Activated CD4-positive, alpha-beta T cell treated with anti-CD3 and anti-CD28 coated beads, Interleukin-2, amount 50 U/mL, for 4 hours (primary cell): ENCODE results near the gene WASF2.
"Not testable (repeated sequence)": the region's sequence is repeated elsewhere in the genome, so short reads cannot be mapped to it uniquely, and the experiment has no call there.

ENCODE experiments used
- DNase-seq, 2 experiments: peaks; one replicate each; pipeline ENCODE4 v3.0.0-alpha.2; 2020

WASF2 gene

GRCh38 chr1:27489973-27490741 is at the start of gene WASF2:
WASF2 (minus strand) TSS chr1:27490167; CDS start chr1:27428890, 61,277 bp downstream.
- DNase-seq, result peak; percentile 96

GRCh38 chr1:27538793-27539192 is 48.8 kb upstream of the WASF2 start:
- DNase-seq, result no peak

- not testable (repeated sequence) for DNase-seq
Measured at GRCh38 chr1:27538305-27538676, 48.3 kb upstream of the WASF2 start.

GRCh38 chr1:27536767-27537166 is 46.8 kb upstream of the WASF2 start:
- no peak for DNase-seq

- no peak for DNase-seq
Measured at GRCh38 chr1:27536010-27536757, 46.2 kb upstream of the WASF2 start.

- DNase-seq, result no peak
Measured at GRCh38 chr1:27535386-27535785, 45.4 kb upstream of the WASF2 start.

- DNase-seq, result no peak
Measured at GRCh38 chr1:27531959-27532685, 42.2 kb upstream of the WASF2 start.

- no peak for DNase-seq
Measured at GRCh38 chr1:27530192-27530591, 40.2 kb upstream of the WASF2 start.

- DNase-seq, result no peak
Measured at GRCh38 chr1:27529704-27530018, 39.7 kb upstream of the WASF2 start.

- no peak for DNase-seq
Measured at GRCh38 chr1:27528818-27529703, 39.1 kb upstream of the WASF2 start.

GRCh38 chr1:27527890-27528817 is 38.2 kb upstream of the WASF2 start:
- DNase-seq, result peak; percentile 35 to 38

GRCh38 chr1:27527223-27527889 is 37.4 kb upstream of the WASF2 start:
- peak in 1 of 2 experiments; percentile 26 for DNase-seq

GRCh38 chr1:27526569-27527222 is 36.7 kb upstream of the WASF2 start:
- no peak for DNase-seq

GRCh38 chr1:27525296-27526272 is 35.6 kb upstream of the WASF2 start:
- DNase-seq, result peak in 1 of 2 experiments; percentile 20

- no peak for DNase-seq
Measured at GRCh38 chr1:27523337-27524020, 33.5 kb upstream of the WASF2 start.

GRCh38 chr1:27522432-27523336 is 32.7 kb upstream of the WASF2 start:
- peak; percentile 55 to 58 for DNase-seq

GRCh38 chr1:27521861-27522431 is 32.0 kb upstream of the WASF2 start:
- DNase-seq, result no peak
